Mucosa of stomach (tissue), 1 donor: ENCODE data around the gene USH1G.

Experiments used
- H3K27me3 ChIP-seq: one replicate; pipeline ENCODE4 v1.7.0; 2013; ENCODE audit warnings: mild to moderate bottlenecking, low read length; ENCODE audit not compliant: control insufficient read depth, insufficient read depth
- H3K36me3 ChIP-seq: one replicate; pipeline ENCODE4 v1.7.0; 2013; ENCODE audit warnings: low read length; ENCODE audit not compliant: control insufficient read depth, insufficient read depth
- H3K4me1 ChIP-seq: one replicate; pipeline ENCODE4 v1.7.0; 2013; ENCODE audit warnings: mild to moderate bottlenecking, low read length; ENCODE audit not compliant: control insufficient read depth, insufficient read depth
- H3K4me3 ChIP-seq: one replicate; pipeline ENCODE4 v1.7.0; 2013; ENCODE audit warnings: low read length
- H3K9ac ChIP-seq: one replicate; pipeline ENCODE4 v1.7.0; 2013; ENCODE audit warnings: mild to moderate bottlenecking, low read length, moderate library complexity
- H3K9me3 ChIP-seq: one replicate; pipeline ENCODE4 v1.7.0; 2013; ENCODE audit warnings: mild to moderate bottlenecking, low read length, moderate library complexity; ENCODE audit not compliant: control insufficient read depth
- donor health status: Pancreatic carcinoma.

USH1G gene

GRCh38 chr17:74936470-74936799 is 13.4 kb upstream of the USH1G start:
- H3K9me3 ChIP-seq: no peaks in the 10 kb centered on the region
- no peak overlapping the region for H3K9ac ChIP-seq
- H3K27me3 ChIP-seq: peaks cover 57% of the 10 kb centered on the region
- peaks cover 18% of the 10 kb centered on the region for H3K4me1 ChIP-seq
- H3K4me3 ChIP-seq: no peak overlapping the region
- H3K36me3 ChIP-seq: no peaks in the 10 kb centered on the region

GRCh38 chr17:74935585-74936469 is 12.8 kb upstream of the USH1G start, which contains the start of gene OTOP3:
OTOP3 (plus strand) TSS chr17:74935898; CDS start chr17:74935922, 24 bp downstream.
- H3K27me3 ChIP-seq: peaks cover 61% of the 10 kb centered on the region
- H3K9me3 ChIP-seq: no peaks in the 10 kb centered on the region
- H3K9ac ChIP-seq: no peak within 1 kb of the TSS
- no peaks in the 10 kb centered on the region for H3K36me3 ChIP-seq
- peaks cover 18% of the 10 kb centered on the region for H3K4me1 ChIP-seq
- no peak within 1 kb of the TSS for H3K4me3 ChIP-seq

GRCh38 chr17:74935048-74935447 is 12.0 kb upstream of the USH1G start:
- H3K36me3 ChIP-seq: no peaks in the 10 kb centered on the region
- H3K4me3 ChIP-seq: no peak overlapping the region
- H3K9ac ChIP-seq: no peak overlapping the region
- H3K27me3 ChIP-seq: peaks cover 61% of the 10 kb centered on the region
- no peaks in the 10 kb centered on the region for H3K9me3 ChIP-seq
- peaks cover 18% of the 10 kb centered on the region for H3K4me1 ChIP-seq

- H3K36me3 ChIP-seq: no peaks in the 10 kb centered on the region
- H3K9me3 ChIP-seq: no peaks in the 10 kb centered on the region
- no peak overlapping the region for H3K9ac ChIP-seq
- H3K4me3 ChIP-seq: no peak overlapping the region
- H3K27me3 ChIP-seq: peaks cover 50% of the 10 kb centered on the region
- H3K4me1 ChIP-seq: peaks cover 2% of the 10 kb centered on the region
Observed at GRCh38 chr17:74930535-74931036, 7.5 kb upstream of the USH1G start.

- H3K9me3 ChIP-seq: no peaks in the 10 kb centered on the region
- peaks cover 57% of the 10 kb centered on the region for H3K27me3 ChIP-seq
- peaks cover 11% of the 10 kb centered on the region for H3K4me1 ChIP-seq
- H3K36me3 ChIP-seq: no peaks in the 10 kb centered on the region
- H3K9ac ChIP-seq: no peak overlapping the region
- no peak overlapping the region for H3K4me3 ChIP-seq
Observed at GRCh38 chr17:74928786-74929185, 5.7 kb upstream of the USH1G start.

- H3K9ac ChIP-seq: no peak overlapping the region
- H3K36me3 ChIP-seq: no peaks in the 10 kb centered on the region
- H3K27me3 ChIP-seq: peaks cover 69% of the 10 kb centered on the region
- no peak overlapping the region for H3K4me3 ChIP-seq
- H3K4me1 ChIP-seq: peaks cover 19% of the 10 kb centered on the region
- H3K9me3 ChIP-seq: no peaks in the 10 kb centered on the region
Observed at GRCh38 chr17:74925242-74925641, 2.2 kb upstream of the USH1G start.

- Histone ChIP-seq H3K9me3 (no peaks in the 10 kb centered on the region), H3K27me3 (peaks cover 77% of the 10 kb centered on the region), H3K4me1 (peaks cover 24% of the 10 kb centered on the region), H3K9ac (no peak within 1 kb of the TSS), H3K36me3 (no peaks in the 10 kb centered on the region), H3K4me3 (no peak within 1 kb of the TSS)
Observed at GRCh38 chr17:74924250-74924948, 1.3 kb upstream of the USH1G start, which contains the start of gene OTOP2. OTOP2 (plus strand) TSS chr17:74924273; CDS start chr17:74924633, 360 bp downstream.

GRCh38 chr17:74923538-74924249 is 639 bp upstream of the USH1G start:
- Histone ChIP-seq H3K4me3 (no peak overlapping the region), H3K27me3 (peaks cover 78% of the 10 kb centered on the region)

GRCh38 chr17:74922172-74922571 is 883 bp downstream of the USH1G start:
- H3K9me3 ChIP-seq: no peaks in the 10 kb centered on the region
- H3K9ac ChIP-seq: no peak overlapping the region
- H3K36me3 ChIP-seq: no peaks in the 10 kb centered on the region
- peaks cover 70% of the 10 kb centered on the region for H3K27me3 ChIP-seq
- peaks cover 24% of the 10 kb centered on the region for H3K4me1 ChIP-seq
- no peak overlapping the region for H3K4me3 ChIP-seq

More at GRCh38 chr17:74923538-74924249, 639 bp upstream of the USH1G start:
- H3K9ac ChIP-seq: no peak overlapping the region
- no peaks in the 10 kb centered on the region for H3K9me3 ChIP-seq
- H3K36me3 ChIP-seq: no peaks in the 10 kb centered on the region
- peaks cover 24% of the 10 kb centered on the region for H3K4me1 ChIP-seq

GRCh38 chr17:74921769-74922168 is 1.3 kb downstream of the USH1G start:
- Histone ChIP-seq H3K4me3 (no peak overlapping the region), H3K9me3 (no peaks in the 10 kb centered on the region), H3K4me1 (peaks cover 24% of the 10 kb centered on the region), H3K27me3 (peaks cover 68% of the 10 kb centered on the region), H3K36me3 (no peaks in the 10 kb centered on the region), H3K9ac (no peak overlapping the region)

GRCh38 chr17:74921026-74921681 is 1.9 kb downstream of the USH1G start:
- no peaks in the 10 kb centered on the region for H3K36me3 ChIP-seq
- H3K9ac ChIP-seq: no peak overlapping the region
- H3K27me3 ChIP-seq: peaks cover 65% of the 10 kb centered on the region
- H3K9me3 ChIP-seq: no peaks in the 10 kb centered on the region
- H3K4me3 ChIP-seq: no peak overlapping the region
- peaks cover 24% of the 10 kb centered on the region for H3K4me1 ChIP-seq
